HK-2 (cell line): ENCODE results near the gene SAMD14.

Source experiments
- DNase-seq: peaks from one replicate; pipeline ENCODE4 v3.0.0-alpha.2; 2018; ENCODE audit not compliant: unreplicated experiment

Gene SAMD14

DNA sequence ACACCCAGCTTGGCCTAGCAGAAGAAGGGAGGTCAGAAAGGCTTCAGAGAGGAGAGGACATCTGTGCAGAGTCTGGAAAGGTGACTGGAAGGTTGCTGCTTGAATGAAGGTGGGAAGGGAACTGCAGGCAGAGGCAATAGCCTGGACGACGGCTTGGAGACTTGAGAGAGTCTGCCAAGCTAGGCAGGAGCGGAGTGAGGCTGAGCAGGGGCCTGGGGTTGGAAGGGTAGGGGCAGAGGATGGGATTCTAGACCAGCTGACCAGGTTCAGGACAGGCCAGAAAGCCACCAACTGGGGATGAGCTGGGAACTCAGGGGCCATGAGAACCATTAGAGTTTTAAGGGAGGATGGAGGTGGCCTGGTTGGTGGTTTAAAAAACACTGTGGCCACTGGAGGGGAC is 35.5 kb upstream of the SAMD14 start:
- DNase-seq = no peak

- no peak for DNase-seq
Measured at GRCh38 chr17:50165066-50165465, 35.1 kb upstream of the SAMD14 start.

DNA sequence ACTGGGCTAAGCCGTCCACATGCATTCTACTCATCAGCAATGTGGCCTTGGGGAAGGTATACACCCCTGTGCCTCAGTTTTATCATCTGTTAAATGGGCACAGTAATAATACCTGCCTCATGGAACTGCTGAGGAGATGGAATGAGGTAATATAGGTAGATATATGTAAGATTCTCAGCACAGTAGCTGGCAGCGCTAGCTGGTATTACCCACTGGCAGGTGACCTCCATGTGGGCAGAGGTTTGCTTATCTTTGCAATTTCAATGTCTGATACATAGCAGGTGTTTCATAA is 34.7 kb upstream of the SAMD14 start:
- DNase-seq = no peak

- DNase-seq = no peak
Measured at GRCh38 chr17:50163843-50164696, 34.1 kb upstream of the SAMD14 start.

DNA sequence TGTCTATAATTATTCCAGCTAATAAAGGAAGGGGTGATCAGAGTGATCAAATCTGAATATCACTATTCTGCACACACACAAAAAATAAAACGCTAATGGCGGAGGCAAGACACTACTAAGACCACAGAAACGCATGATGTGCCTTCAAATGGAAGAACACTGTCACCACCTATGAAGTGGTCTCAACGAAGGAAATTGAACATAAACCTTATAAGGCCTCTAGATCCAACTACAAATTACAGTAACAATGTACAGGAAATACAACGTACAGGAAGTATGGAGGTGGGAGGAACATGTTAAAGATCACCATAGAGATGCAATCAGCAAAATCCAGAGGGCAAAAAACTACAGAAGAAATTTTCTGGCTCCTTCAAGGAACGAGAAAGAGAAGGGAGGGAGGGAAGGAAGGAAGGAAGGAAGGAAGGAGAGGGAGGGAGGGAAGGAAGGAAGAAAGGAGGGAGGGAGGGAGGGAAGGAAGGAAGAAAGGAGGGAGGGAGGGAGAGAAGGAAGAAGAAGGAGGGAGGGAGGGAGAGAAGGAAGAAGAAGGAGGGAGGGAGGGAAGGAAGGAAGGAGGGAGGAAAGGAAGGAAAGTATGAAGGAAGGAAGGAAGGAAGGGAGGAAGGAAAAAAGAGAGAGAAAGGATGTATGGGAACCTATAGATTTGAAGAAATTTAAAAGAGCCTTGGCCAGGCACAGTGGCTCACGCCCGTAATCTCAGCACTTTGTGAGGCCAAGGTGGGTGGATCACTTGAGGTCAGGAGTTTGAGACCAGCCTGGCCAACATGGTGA is 32.7 kb upstream of the SAMD14 start:
- DNase-seq = no peak

- DNase-seq = no peak
Measured at GRCh38 chr17:50161911-50162288, 31.9 kb upstream of the SAMD14 start.

- DNase-seq = peak; percentile 92
Measured at GRCh38 chr17:50161023-50161910, 31.3 kb upstream of the SAMD14 start.

GRCh38 chr17:50157891-50158290 is 27.9 kb upstream of the SAMD14 start:
- no peak for DNase-seq

- no peak for DNase-seq
Measured at GRCh38 chr17:50155115-50155819, 25.3 kb upstream of the SAMD14 start.

DNA sequence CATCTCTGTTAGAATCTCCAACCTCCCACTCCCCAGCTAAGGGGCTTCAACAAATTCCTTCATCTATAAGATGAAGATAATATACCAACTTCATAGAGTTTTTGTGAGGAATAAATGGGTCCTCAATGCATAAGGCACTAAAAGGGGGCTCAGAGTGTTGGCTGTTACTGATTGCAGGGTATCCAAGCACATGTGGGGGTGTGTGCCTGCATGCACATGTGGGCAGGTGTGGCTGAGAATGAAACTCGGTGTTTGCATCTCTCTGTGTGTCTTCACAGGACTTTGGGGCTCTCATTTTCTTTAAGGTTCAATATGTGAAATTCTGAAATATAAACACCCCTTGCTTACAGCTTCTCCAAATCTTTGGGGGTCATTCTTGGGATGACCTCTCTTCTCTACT is 24.6 kb upstream of the SAMD14 start:
- no peak for DNase-seq

DNA sequence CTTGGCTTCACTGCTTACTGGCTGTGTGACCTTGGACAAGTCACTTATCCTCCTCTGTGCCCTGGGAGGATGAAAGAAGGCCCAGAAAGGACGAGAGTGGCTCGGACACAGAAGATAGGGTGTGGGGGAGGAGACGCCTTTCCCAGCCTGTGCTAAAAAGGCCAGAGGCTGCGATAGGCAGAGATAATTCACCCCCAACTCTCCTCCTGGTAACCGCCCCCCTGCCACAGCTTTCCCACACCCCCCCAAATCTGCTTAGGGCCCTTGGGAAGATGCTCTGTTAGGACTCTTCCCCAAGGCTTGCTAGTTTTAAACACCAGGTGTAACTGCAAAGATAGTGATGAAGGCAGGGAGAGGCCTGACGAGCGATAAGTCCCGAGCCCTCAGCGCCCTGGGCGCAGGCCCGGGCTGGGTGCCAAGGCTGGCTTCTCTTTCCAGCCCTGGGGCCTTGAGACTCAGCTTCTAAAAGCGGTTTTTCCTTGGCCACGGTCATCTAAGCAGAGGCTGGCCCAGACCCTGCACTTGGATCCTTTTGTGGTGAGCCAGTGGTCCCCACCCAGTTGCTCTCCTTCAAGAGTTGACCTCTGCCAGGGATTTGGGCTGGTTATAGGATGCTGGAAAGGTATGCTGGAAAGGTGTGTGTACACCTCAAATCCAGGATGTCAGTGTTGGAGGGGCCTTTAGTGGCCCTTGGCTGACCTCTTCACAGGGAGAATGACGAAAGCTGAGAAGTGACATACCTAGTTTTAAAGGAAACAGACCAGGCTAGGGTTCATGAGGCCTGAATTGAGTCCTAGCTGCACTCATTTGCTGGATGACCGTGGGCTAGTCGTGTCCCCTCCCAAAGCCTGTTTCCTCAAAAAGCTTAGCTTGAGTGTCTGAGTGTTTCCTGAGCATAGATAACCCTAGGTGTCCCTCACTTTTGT is 24.0 kb upstream of the SAMD14 start:
- no peak for DNase-seq

GRCh38 chr17:50152736-50153135 is 22.8 kb upstream of the SAMD14 start:
- no peak for DNase-seq

DNA sequence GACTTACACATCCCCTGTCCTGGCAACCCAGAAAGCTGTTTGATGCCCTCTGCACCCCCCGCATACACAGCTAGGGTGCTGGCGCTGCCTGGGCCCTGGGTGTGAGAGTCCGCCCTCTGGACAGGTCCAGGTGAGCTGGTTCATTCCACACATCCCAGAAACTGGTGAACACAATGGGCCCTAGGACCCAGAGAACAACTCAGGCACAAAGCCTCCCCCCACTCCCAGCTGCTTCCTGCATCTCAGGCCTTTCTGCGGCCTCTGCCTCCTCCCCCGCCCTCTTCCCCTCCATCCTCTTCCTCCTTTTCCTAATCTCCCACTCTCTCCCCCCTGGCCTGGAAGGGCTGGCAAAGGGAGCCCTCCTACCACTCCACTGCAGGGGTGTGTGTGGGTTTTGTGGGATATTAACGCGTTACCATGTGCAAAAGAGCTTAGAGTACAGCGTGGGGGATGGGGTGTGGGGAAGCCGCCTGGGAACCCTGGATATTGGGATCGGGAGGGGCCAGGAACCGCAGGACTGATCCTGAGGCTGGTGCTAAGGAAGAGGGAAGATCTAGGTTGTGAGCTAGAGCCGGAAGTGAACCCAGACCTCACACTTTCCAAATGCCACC is 22.1 kb upstream of the SAMD14 start:
- peak; percentile 88 for DNase-seq

DNA sequence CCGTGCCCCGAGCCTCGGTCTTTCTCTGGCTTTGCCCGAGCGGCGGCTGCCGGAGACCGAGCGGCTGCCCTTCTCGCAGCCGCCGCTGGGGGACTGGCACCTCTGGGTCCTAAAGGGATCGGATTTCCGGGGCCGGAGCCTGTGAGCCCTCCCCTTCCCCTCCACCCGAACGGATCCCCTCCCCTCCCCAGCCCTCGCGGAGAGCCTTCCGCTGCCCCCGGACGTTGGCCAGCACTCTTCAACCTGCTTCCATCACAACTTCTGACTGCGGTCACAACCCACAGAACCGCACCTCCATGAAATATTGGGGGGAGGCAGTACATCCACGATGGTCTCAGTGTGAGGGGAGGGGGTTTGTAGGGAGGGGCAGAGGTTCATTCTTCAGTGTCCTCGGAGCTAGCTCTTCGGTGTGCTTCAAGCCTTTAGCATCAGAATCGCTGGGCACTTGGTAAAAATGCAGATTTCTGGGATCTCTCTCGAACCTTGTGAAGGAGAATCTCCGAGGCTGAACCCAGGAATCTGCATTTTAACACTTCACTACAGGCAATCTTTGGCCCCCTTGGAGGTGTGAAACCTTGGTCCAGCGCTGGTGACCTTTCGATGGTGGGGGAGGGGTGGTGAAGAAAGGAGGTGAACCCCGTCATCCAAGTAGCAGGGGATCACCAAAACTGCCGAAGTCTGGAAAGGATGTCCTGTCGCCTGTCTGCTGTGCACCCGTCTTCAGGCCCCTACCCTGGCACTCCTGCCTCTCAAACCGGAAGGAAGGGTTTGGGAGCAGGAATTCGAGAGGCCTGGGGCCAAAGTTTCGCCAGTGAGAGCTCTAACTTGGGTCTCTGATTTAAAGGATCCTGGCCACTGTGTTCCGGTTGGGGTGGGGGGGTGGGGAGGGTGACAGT is 21.3 kb upstream of the SAMD14 start:
- peak; percentile 89 for DNase-seq

GRCh38 chr17:50150354-50151040 is 20.5 kb upstream of the SAMD14 start, which contains the start of gene PPP1R9B:
Gene PPP1R9B, minus strand, starts transcription at chr17:50150677. Its CDS starts 164 bp downstream, at chr17:50150513.
- no peak for DNase-seq

- peak; percentile 66 for DNase-seq
Measured at GRCh38 chr17:50149417-50150353, 19.7 kb upstream of the SAMD14 start.

DNA sequence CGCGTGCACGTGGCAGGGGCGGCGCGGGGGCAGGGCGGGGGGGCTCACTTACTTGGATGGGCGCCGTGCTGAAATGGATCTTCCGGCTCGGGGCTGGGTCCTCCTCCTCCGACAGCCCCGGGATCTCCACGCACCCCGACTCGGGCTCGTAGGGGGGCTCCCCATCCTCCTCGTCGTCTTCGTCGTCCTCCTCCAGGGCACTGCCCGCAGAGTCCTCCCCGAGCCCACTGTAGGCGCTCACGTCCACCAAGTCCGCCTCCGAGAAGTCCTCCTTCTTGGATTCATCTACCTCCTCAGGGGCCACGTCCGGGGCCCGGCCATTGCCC is 19.1 kb upstream of the SAMD14 start:
- no peak for DNase-seq
